Mononuclear cell (primary cell): Measurements from ENCODE around the gene IGF1R. TPM values are rescaled to one million over a fixed set of nuclear protein-coding genes. Genes with fewer than 3 reads are reported as not detected.
"Not testable (repeated sequence)": the region's sequence is repeated elsewhere in the genome, so short reads cannot be mapped to it uniquely, and the experiment has no call there.

Experiments
- H3K27me3 ChIP-seq: 2 replicates; pipeline ENCODE4 v1.6.0; 2011; ENCODE audit warnings: low read length, control low read depth; ENCODE audit not compliant: insufficient read depth
- H3K4me1 ChIP-seq: 2 replicates; pipeline ENCODE4 v1.5.1; 2011; ENCODE audit warnings: mild to moderate bottlenecking, low read length, control low read depth; ENCODE audit not compliant: insufficient read depth
- H3K4me3 ChIP-seq: 2 replicates; pipeline ENCODE4 v1.5.1; 2011; ENCODE audit warnings: mild to moderate bottlenecking, low read length, moderate library complexity
- H3K9me3 ChIP-seq: 2 replicates; pipeline ENCODE4 v1.5.1; 2011; ENCODE audit warnings: low read depth, mild to moderate bottlenecking, control low read depth, low read length
- total RNA-seq: library from RNA; depleted of rRNA; stranded (reverse); fragments of >200 nt; gene quantifications from one replicate; pipeline ENCODE4 v1.2.3, GENCODE V29; 2012

Gene IGF1R
- 23.5 TPM for total RNA-seq

- Histone ChIP-seq H3K27me3 (peaks cover 67% of the 10 kb centered on the region), H3K4me3 (peak within 1 kb of the TSS; percentile 63)
Observed at GRCh38 chr15:98647774-98648653, at the start of gene IGF1R. Gene IGF1R, plus strand, starts transcription at chr15:98648539. Its CDS starts 1,043 bp downstream, at chr15:98649582.

GRCh38 chr15:98599909-98600691, 48.2 kb upstream of the IGF1R start:
- Histone ChIP-seq H3K4me1 (peaks cover 6% of the 10 kb centered on the region), H3K9me3 (no peaks in the 10 kb centered on the region), H3K27me3 (no peaks in the 10 kb centered on the region), H3K4me3 (peak overlapping the region; percentile 40)

More at GRCh38 chr15:98647774-98648653, at the start of gene IGF1R:
- peaks cover 30% of the 10 kb centered on the region for H3K4me1 ChIP-seq
- H3K9me3 ChIP-seq, result no peaks in the 10 kb centered on the region

- Histone ChIP-seq H3K9me3 (no peaks in the 10 kb centered on the region), H3K27me3 (no peaks in the 10 kb centered on the region), H3K4me1 (peaks cover 3% of the 10 kb centered on the region), H3K4me3 (no peak overlapping the region)
Observed at GRCh38 chr15:98604983-98605382, 43.4 kb upstream of the IGF1R start.

GRCh38 chr15:98609144-98609852, 39.0 kb upstream of the IGF1R start:
- peaks cover 13% of the 10 kb centered on the region for H3K4me1 ChIP-seq
- H3K4me3 ChIP-seq, result no peak overlapping the region
- no peaks in the 10 kb centered on the region for H3K27me3 ChIP-seq
- no peaks in the 10 kb centered on the region for H3K9me3 ChIP-seq

- Histone ChIP-seq H3K4me3 (no peak overlapping the region), H3K27me3 (no peaks in the 10 kb centered on the region), H3K9me3 (no peaks in the 10 kb centered on the region), H3K4me1 (peaks cover 13% of the 10 kb centered on the region)
Observed at GRCh38 chr15:98610991-98611390, 37.3 kb upstream of the IGF1R start.

GRCh38 chr15:98611808-98612207, 36.5 kb upstream of the IGF1R start:
- H3K27me3 ChIP-seq, result no peaks in the 10 kb centered on the region
- no peaks in the 10 kb centered on the region for H3K9me3 ChIP-seq
- peaks cover 13% of the 10 kb centered on the region for H3K4me1 ChIP-seq
- H3K4me3 ChIP-seq, result no peak overlapping the region

- Histone ChIP-seq H3K27me3 (peaks cover 2% of the 10 kb centered on the region), H3K4me3 (no peak overlapping the region), H3K4me1 (peaks cover 13% of the 10 kb centered on the region), H3K9me3 (no peaks in the 10 kb centered on the region)
Observed at GRCh38 chr15:98612490-98613110, 35.7 kb upstream of the IGF1R start.

GRCh38 chr15:98614681-98615080, 33.7 kb upstream of the IGF1R start:
- Histone ChIP-seq H3K4me3 (no peak overlapping the region), H3K27me3 (peaks cover 6% of the 10 kb centered on the region), H3K4me1 (peaks cover 13% of the 10 kb centered on the region), H3K9me3 (no peaks in the 10 kb centered on the region)

GRCh38 chr15:98616397-98616796, 31.9 kb upstream of the IGF1R start:
- no peak overlapping the region for H3K4me3 ChIP-seq
- H3K9me3 ChIP-seq, result no peaks in the 10 kb centered on the region
- peaks cover 20% of the 10 kb centered on the region for H3K27me3 ChIP-seq
- H3K4me1 ChIP-seq, result peaks cover 13% of the 10 kb centered on the region

- H3K4me1 ChIP-seq, result peaks cover 7% of the 10 kb centered on the region
- H3K4me3 ChIP-seq, result no peak overlapping the region
- no peaks in the 10 kb centered on the region for H3K9me3 ChIP-seq
- peaks cover 28% of the 10 kb centered on the region for H3K27me3 ChIP-seq
Observed at GRCh38 chr15:98617328-98617980, 30.9 kb upstream of the IGF1R start.

- H3K9me3 ChIP-seq, H3K4me3 ChIP-seq, H3K4me1 ChIP-seq: not testable (repeated sequence)
- H3K27me3 ChIP-seq, result peaks cover 37% of the 10 kb centered on the region
Observed at GRCh38 chr15:98618576-98618975, 29.8 kb upstream of the IGF1R start.

- H3K27me3 ChIP-seq, result peaks cover 47% of the 10 kb centered on the region
- no peak overlapping the region for H3K4me3 ChIP-seq
- H3K4me1 ChIP-seq, result no peaks in the 10 kb centered on the region
Observed at GRCh38 chr15:98620020-98620419, 28.3 kb upstream of the IGF1R start.

GRCh38 chr15:98621021-98621420, 27.3 kb upstream of the IGF1R start:
- H3K9me3 ChIP-seq, result no peaks in the 10 kb centered on the region
- no peak overlapping the region for H3K4me3 ChIP-seq
- H3K27me3 ChIP-seq, result peaks cover 52% of the 10 kb centered on the region
- H3K4me1 ChIP-seq, result no peaks in the 10 kb centered on the region

More at GRCh38 chr15:98620020-98620419, 28.3 kb upstream of the IGF1R start:
- H3K9me3 ChIP-seq, result no peaks in the 10 kb centered on the region

- Histone ChIP-seq H3K4me1 (no peaks in the 10 kb centered on the region), H3K9me3 (no peaks in the 10 kb centered on the region), H3K27me3 (peaks cover 44% of the 10 kb centered on the region), H3K4me3 (no peak overlapping the region)
Observed at GRCh38 chr15:98625614-98626013, 22.7 kb upstream of the IGF1R start.
